B cell (primary cell): ENCODE measurements around the gene CKAP5. TPM values are rescaled to one million over a fixed set of nuclear protein-coding genes. Genes with fewer than 3 reads are reported as not detected.

Experiments
- ATAC-seq: fragments of 200-7000 bp; cut with Tn5 transposase; one replicate; pipeline ENCODE4 v1.10.0; 2021; ENCODE audit warnings: low read depth, mild to moderate bottlenecking, moderate number of reproducible peaks, moderate library complexity
- CTCF ChIA-PET: fragments of 350-600 bp; sonication (Branson Sonifier 250); formaldehyde crosslinking; loops from one replicate; lab custom pipeline; 2021; ENCODE audit warnings: antibody characterized with exemption, inconsistent platforms; lab: Charles Lee
- POLR2A ChIA-PET: fragments of 350-600 bp; sonication (Branson Sonifier 250); formaldehyde crosslinking; loops from one replicate; lab custom pipeline; 2021; ENCODE audit warnings: antibody characterized with exemption; lab: Charles Lee
- DNase-seq: peaks from one replicate; pipeline ENCODE4 v3.0.0; 2013
- H2AFZ ChIP-seq: 2 replicates; pipeline ENCODE4 v1.6.1; 2012; ENCODE audit warnings: mild to moderate bottlenecking, low read depth, low read length; ENCODE audit not compliant: insufficient read depth, poor library complexity, severe bottlenecking
- H3K27ac ChIP-seq, 2 donors: 1 replicate in 1 of 2; 2 replicates in 1 of 2; pipeline ENCODE4 v1.5.1; 2012 to 2013; ENCODE audit warnings: low read length in 2 of 2, mild to moderate bottlenecking in 2 of 2, moderate library complexity in 1 of 2
- H3K27me3 ChIP-seq, 4 experiments: fragments of 200-600 bp in 1 of 4; sonication (generic) in 1 of 4; replicated peaks in 1 of 4; 1 replicate in 2 of 4; 2 replicates in 2 of 4; pipeline versions ENCODE4 v1.6.1 to v1.7.0; 2013 to 2016; ENCODE audit warnings: low read length in 3 of 4, mild to moderate bottlenecking in 2 of 4, mixed read lengths in 1 of 4, moderate library complexity in 1 of 4; ENCODE audit not compliant: insufficient read depth in 4 of 4, control insufficient read depth in 3 of 4; ENCODE audit errors: control extremely low read depth in 1 of 4
- H3K36me3 ChIP-seq, 2 experiments: replicated peaks in 1 of 2; 1 replicate in 1 of 2; 2 replicates in 1 of 2; pipeline versions ENCODE4 v1.6.1 to v1.7.1; 2013; ENCODE audit warnings: low read length in 1 of 2; ENCODE audit not compliant: insufficient read depth in 2 of 2, control insufficient read depth in 1 of 2; ENCODE audit errors: control extremely low read depth in 1 of 2, extremely low read depth in 1 of 2
- H3K4me1 ChIP-seq, 2 donors: fragments of 200-600 bp in 1 of 2; sonication (generic) in 1 of 2; 1 replicate in 1 of 2; 2 replicates in 1 of 2; pipeline versions ENCODE4 v1.5.1 to v1.6.1; 2013 to 2017; ENCODE audit warnings: low read length in 2 of 2; ENCODE audit not compliant: control insufficient read depth in 2 of 2, insufficient read depth in 2 of 2
- H3K4me2 ChIP-seq: replicated peaks from 2 replicates; pipeline ENCODE3; 2012; ENCODE audit warnings: mild to moderate bottlenecking, low read depth, low read length; ENCODE audit not compliant: poor library complexity, severe bottlenecking
- H3K4me3 ChIP-seq, 5 experiments: fragments of 200-600 bp in 1 of 5; sonication (generic) in 1 of 5; 1 replicate in 3 of 5; 2 replicates in 2 of 5; pipeline versions ENCODE4 v1.5.1 to v1.7.0; 2011 to 2016; ENCODE audit warnings: low read length in 4 of 5, mild to moderate bottlenecking in 4 of 5, low read depth in 2 of 5, control low read depth in 1 of 5, moderate library complexity in 1 of 5; ENCODE audit not compliant: insufficient read depth in 1 of 5; ENCODE audit errors: control extremely low read depth in 1 of 5, extremely low read depth in 1 of 5
- H3K79me2 ChIP-seq: fragments of 200-600 bp; sonication (generic); one replicate; pipeline ENCODE4 v1.6.0; 2016; ENCODE audit warnings: low read length; ENCODE audit not compliant: control insufficient read depth, insufficient read depth
- H3K9ac ChIP-seq: fragments of 200-600 bp; sonication (generic); 2 replicates; pipeline ENCODE4 v1.6.1; 2017; ENCODE audit warnings: mild to moderate bottlenecking, low read length, moderate library complexity
- H3K9me3 ChIP-seq, 3 donors: one replicate each; pipeline versions ENCODE4 v1.6.1 to v1.7.1; 2013; ENCODE audit warnings: low read length in 2 of 3; ENCODE audit not compliant: control insufficient read depth in 2 of 3, insufficient read depth in 1 of 3; ENCODE audit errors: control extremely low read depth in 1 of 3
- H4K20me1 ChIP-seq: 2 replicates; pipeline ENCODE4 v1.6.0; 2012; ENCODE audit warnings: mild to moderate bottlenecking, low read length; ENCODE audit not compliant: insufficient read depth, control insufficient read depth, poor library complexity, severe bottlenecking
- H3K27ac Mint-ChIP-seq: one replicate; pipeline ENCODE4 v1.8.0; 2021; ENCODE audit warnings: mixed read lengths
- H3K27me3 Mint-ChIP-seq: one replicate; pipeline ENCODE4 v1.8.0; 2021; ENCODE audit warnings: mixed read lengths
- H3K4me1 Mint-ChIP-seq: one replicate; pipeline ENCODE4 v1.8.0; 2021; ENCODE audit warnings: mixed read lengths
- H3K4me3 Mint-ChIP-seq: one replicate; pipeline ENCODE4 v1.8.0; 2021; ENCODE audit warnings: mixed read lengths
- H3K9me3 Mint-ChIP-seq: one replicate; pipeline ENCODE4 v1.8.0; 2022; ENCODE audit warnings: mixed read lengths; ENCODE audit not compliant: insufficient read depth
- EZH2 ChIP-seq: IDR thresholded peaks from 2 replicates; pipeline ENCODE4 v1.6.1; 2012; ENCODE audit warnings: borderline replicate concordance, low read depth, mild to moderate bottlenecking, moderate library complexity, low read length; ENCODE audit not compliant: insufficient read depth, poor library complexity, severe bottlenecking
- WGBS: methylation state at CpG from one replicate; pipeline ENCODE4 v1.1.5; 2013; ENCODE audit warnings: missing lambda C conversion rate; ENCODE audit not compliant: insufficient coverage; 5-methylcytosine and 5-hydroxymethylcytosine counted together
- intact Hi-C: fragments of 100-400 bp; cut with micrococcal nuclease; formaldehyde crosslinking; loops from one replicate; pipeline ENCODE4 v1.10.0; 2022
- polyA plus RNA-seq: library from polyadenylated mRNA; depleted of rRNA; stranded (reverse); fragments of >200 nt; gene quantifications from 2 replicates; pipeline ENCODE4 v1.2.3, GENCODE V29; 2012
- total RNA-seq, 2 donors: library from RNA; stranded (reverse); fragments of 120-200 nt in 1 of 2; gene quantifications; 1 replicate in 1 of 2; 2 replicates in 1 of 2; pipeline versions ENCODE4 v1.2.3 to v1.2.4, GENCODE V29; 2013 to 2022
- TF ChIP-seq, protein P1 (sequence below): fragments of 200-600 bp; IDR thresholded peaks from one replicate; pipeline ENCODE4 v1.8.0; 2022; ENCODE audit warnings: antibody characterized with exemption, mild to moderate bottlenecking

Gene CKAP5
- total and polyA plus RNA-seq, 2 donors (not counting 1 experiment from before 2014, with no cell fraction given) = 7.3 to 54.3 TPM

DNA sequence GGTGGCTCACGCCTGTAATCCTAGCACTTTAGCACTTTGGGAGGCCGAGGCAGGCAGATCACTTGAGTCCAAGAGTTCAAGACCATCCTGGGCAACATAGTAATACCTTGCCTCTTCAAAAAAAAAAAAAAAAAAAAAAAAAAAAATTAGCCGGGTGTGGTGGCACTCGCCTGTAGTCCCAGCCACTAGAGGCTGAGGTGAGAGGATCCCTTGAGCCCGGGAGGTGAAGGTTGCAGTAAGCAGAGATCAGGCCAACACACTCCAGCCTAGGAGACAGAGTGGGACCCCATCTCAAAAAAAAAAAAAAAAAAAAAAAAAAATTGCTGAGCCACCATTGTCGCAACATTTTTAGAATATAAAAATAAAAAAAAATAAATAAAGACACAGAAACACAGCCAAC lies 7.6 kb downstream of the CKAP5 start:
- Mint-ChIP-seq H3K4me1 (peaks cover 17% of the 10 kb centered on the region), H3K27me3 (no peaks in the 10 kb centered on the region), H3K27ac (no peak overlapping the region), H3K4me3 (no peak overlapping the region), H3K9me3 (no peaks in the 10 kb centered on the region)
- Histone ChIP-seq H3K79me2 (peaks cover 99% of the 10 kb centered on the region), H3K9ac (no peak overlapping the region), H3K27ac (no peak overlapping the region), H4K20me1 (peaks cover 34% of the 10 kb centered on the region), H3K27me3 (no peaks in the 10 kb centered on the region), H2AFZ (no peak overlapping the region), H3K36me3 (no peaks in the 10 kb centered on the region), H3K4me2 (no peak overlapping the region), H3K9me3 (no peaks in the 10 kb centered on the region), H3K4me1 (no peaks in the 10 kb centered on the region), H3K4me3 (no peak overlapping the region)
- ATAC-seq (no peak), DNase-seq (no peak)
- intact Hi-C loops = no loop called here
- 92% methylated on average over 2 of the region's 6 CpGs for WGBS
- TF ChIP-seq, protein P1, sequence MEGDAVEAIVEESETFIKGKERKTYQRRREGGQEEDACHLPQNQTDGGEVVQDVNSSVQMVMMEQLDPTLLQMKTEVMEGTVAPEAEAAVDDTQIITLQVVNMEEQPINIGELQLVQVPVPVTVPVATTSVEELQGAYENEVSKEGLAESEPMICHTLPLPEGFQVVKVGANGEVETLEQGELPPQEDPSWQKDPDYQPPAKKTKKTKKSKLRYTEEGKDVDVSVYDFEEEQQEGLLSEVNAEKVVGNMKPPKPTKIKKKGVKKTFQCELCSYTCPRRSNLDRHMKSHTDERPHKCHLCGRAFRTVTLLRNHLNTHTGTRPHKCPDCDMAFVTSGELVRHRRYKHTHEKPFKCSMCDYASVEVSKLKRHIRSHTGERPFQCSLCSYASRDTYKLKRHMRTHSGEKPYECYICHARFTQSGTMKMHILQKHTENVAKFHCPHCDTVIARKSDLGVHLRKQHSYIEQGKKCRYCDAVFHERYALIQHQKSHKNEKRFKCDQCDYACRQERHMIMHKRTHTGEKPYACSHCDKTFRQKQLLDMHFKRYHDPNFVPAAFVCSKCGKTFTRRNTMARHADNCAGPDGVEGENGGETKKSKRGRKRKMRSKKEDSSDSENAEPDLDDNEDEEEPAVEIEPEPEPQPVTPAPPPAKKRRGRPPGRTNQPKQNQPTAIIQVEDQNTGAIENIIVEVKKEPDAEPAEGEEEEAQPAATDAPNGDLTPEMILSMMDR = no peak
- TF ChIP-seq EZH2 = no peak
- POLR2A ChIA-PET = no interaction called here
- CTCF ChIA-PET = no interaction called here

DNA sequence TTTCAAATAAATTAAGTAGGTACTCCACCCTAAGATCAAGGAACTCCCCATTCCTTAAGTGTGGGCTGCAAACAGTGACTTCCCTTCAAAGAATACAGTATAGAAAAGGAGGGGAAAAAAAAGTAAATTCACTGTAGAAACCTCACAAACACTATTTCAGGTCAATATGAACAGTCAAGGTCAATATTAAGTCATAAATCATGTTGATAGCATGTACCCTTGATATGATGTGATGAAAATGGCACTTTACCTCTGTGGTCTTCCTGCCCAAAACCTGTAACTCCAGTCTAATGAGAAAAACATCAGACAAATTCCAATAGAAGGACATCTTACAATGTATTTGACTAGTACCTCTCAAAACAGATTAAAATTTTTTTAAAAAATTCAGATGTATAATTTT lies 8.2 kb downstream of the CKAP5 start:
- H3K4me1 Mint-ChIP-seq = peaks cover 13% of the 10 kb centered on the region
- peaks cover 97% of the 10 kb centered on the region for H3K79me2 ChIP-seq
- TF ChIP-seq, protein P1 = no peak
- no peak for TF ChIP-seq EZH2
- H3K9ac ChIP-seq = no peak overlapping the region
- H3K4me3 Mint-ChIP-seq = no peak overlapping the region
- H3K9me3 ChIP-seq = no peaks in the 10 kb centered on the region
- H3K4me3 ChIP-seq = no peak overlapping the region
- POLR2A ChIA-PET = no interaction called here
- CTCF ChIA-PET = no interaction called here
- no peak overlapping the region for H2AFZ ChIP-seq
- H4K20me1 ChIP-seq = peaks cover 28% of the 10 kb centered on the region
- no peaks in the 10 kb centered on the region for H3K9me3 Mint-ChIP-seq
- H3K4me2 ChIP-seq = no peak overlapping the region
- H3K27ac ChIP-seq = no peak overlapping the region
- intact Hi-C loops = no loop called here
- ATAC-seq = no peak
- H3K4me1 ChIP-seq = no peaks in the 10 kb centered on the region
- peaks cover 0 to 3% of the 10 kb centered on the region in 2 experiments for H3K36me3 ChIP-seq
- H3K27me3 ChIP-seq = no peaks in the 10 kb centered on the region
- no peak overlapping the region for H3K27ac Mint-ChIP-seq
- no peak for DNase-seq
- no peaks in the 10 kb centered on the region for H3K27me3 Mint-ChIP-seq
